K562 (cell line): Measurements from ENCODE around the gene FAIM. TPM values are rescaled to one million over a fixed set of nuclear protein-coding genes. Genes with fewer than 3 reads are reported as not detected.

Experiments
- CBX1 ChIP-seq: sonication (generic); IDR thresholded peaks from 2 replicates; pipeline ENCODE4 v1.6.1; 2016; ENCODE audit warnings: antibody characterized with exemption, low read depth, mild to moderate bottlenecking
- HDAC2 ChIP-seq: fragments of 450-650 bp; IDR thresholded peaks from 2 replicates; pipeline ENCODE4 v1.6.1; 2016; ENCODE audit warnings: mild to moderate bottlenecking
- HNRNPLL ChIP-seq: fragments of 200-400 bp; formaldehyde crosslinking; IDR thresholded peaks from 2 replicates; pipeline ENCODE4 v1.6.1; 2017; ENCODE audit warnings: low read length, low read depth, mild to moderate bottlenecking; ENCODE audit not compliant: poor library complexity, severe bottlenecking
- ILF3 ChIP-seq: fragments of 450-650 bp; IDR thresholded peaks from 2 replicates; pipeline ENCODE4 v1.6.1; 2018; ENCODE audit warnings: antibody characterized with exemption, mild to moderate bottlenecking, moderate library complexity, borderline replicate concordance
- KLF16 ChIP-seq: IDR thresholded peaks from 2 replicates; pipeline ENCODE4 v1.6.1; 2016; ENCODE audit warnings: antibody characterized with exemption
- PHF8 ChIP-seq: fragments of 200-600 bp; sonication (generic); IDR thresholded peaks from 2 replicates; pipeline ENCODE4 v1.6.1; 2012; ENCODE audit warnings: mixed run types, mild to moderate bottlenecking, inconsistent platforms, low read length, moderate library complexity, borderline replicate concordance
- PML ChIP-seq: IDR thresholded peaks from 2 replicates; pipeline ENCODE4 v1.6.1; 2012; ENCODE audit warnings: low read length, inconsistent platforms
- POLR2G ChIP-seq: fragments of 200-400 bp; formaldehyde crosslinking; IDR thresholded peaks from 2 replicates; pipeline ENCODE4 v1.6.1; 2017; ENCODE audit warnings: low read depth, mild to moderate bottlenecking, antibody characterized with exemption, low read length, moderate library complexity
- PTRF ChIP-seq: fragments of 450-650 bp; IDR thresholded peaks from 2 replicates; pipeline ENCODE4 v1.6.1; 2016; ENCODE audit warnings: mild to moderate bottlenecking, missing genetic modification characterization, missing compliant biosample characterization
- ZFP1 ChIP-seq: fragments of 450-650 bp; formaldehyde crosslinking; IDR thresholded peaks from 2 replicates; pipeline ENCODE4 v1.4.0; 2020; ENCODE audit warnings: mild to moderate bottlenecking, mixed read lengths
- ZFPM2 ChIP-seq: fragments of 250-450 bp; sonication (Bioruptor Pico); IDR thresholded peaks from 2 replicates; pipeline ENCODE4 v1.5.1; 2022; ENCODE audit warnings: mild to moderate bottlenecking
- ZFX ChIP-seq: sonication (generic); formaldehyde crosslinking; IDR thresholded peaks from 2 replicates; pipeline ENCODE4 v1.8.0; 2022; ENCODE audit warnings: mild to moderate bottlenecking, missing genetic modification reagents, moderate library complexity
- ZKSCAN1 ChIP-seq: fragments of 150-350 bp; IDR thresholded peaks from 2 replicates; pipeline ENCODE4 v1.6.1; 2016; ENCODE audit warnings: low read depth, low read length
- ZNF274 ChIP-seq: IDR thresholded peaks from 2 replicates; pipeline ENCODE4 v1.6.1; 2011; ENCODE audit warnings: low read depth, mild to moderate bottlenecking, low read length, moderate library complexity, borderline replicate concordance
- ZNF316 ChIP-seq: fragments of 450-650 bp; IDR thresholded peaks from 2 replicates; pipeline ENCODE4 v1.6.1; 2016
- ZNF408 ChIP-seq: fragments of 250-450 bp; sonication (Bioruptor Pico); IDR thresholded peaks from 2 replicates; pipeline ENCODE4 v1.4.0; 2020; ENCODE audit warnings: low read depth, mild to moderate bottlenecking, moderate library complexity
- polyA plus RNA-seq, 8 experiments: library from polyadenylated mRNA; depleted of rRNA in 4 of 8; stranded (reverse) in 5 of 8; unstranded in 3 of 8; fragments of >200 nt; fragmentation: Nextera tagmentation in 2 of 8; fragmentation: Illumina TruSeq in 1 of 8; extraction: Ambion mirVana in 2 of 8; extraction: Trizol in 1 of 8; gene quantifications; 2 replicates each; pipeline versions ENCODE4 v1.2.1 to v1.2.3, GENCODE V29; 2011 to 2014; ENCODE audit warnings: inconsistent platforms in 1 of 8, missing spikeins in 1 of 8
- total RNA-seq, 7 experiments: library from RNA; depleted of rRNA in 6 of 7; stranded (reverse); fragments of >200 nt in 6 of 7; fragmentation: Illumina TruSeq in 2 of 7; extraction: Trizol in 2 of 7; gene quantifications; 2 replicates each; pipeline versions ENCODE4 v1.2.1 to v1.2.3, GENCODE V29; 2011 to 2021; ENCODE audit warnings: low replicate concordance in 1 of 7
- TF ChIP-seq, protein P1 (sequence below): fragments of 450-650 bp; IDR thresholded peaks from 2 replicates; pipeline ENCODE4 v1.6.1; 2016; ENCODE audit warnings: low read depth, mild to moderate bottlenecking, moderate library complexity
- TF ChIP-seq, protein P2 (sequence below): fragments of 450-650 bp; conservative IDR thresholded peaks from 2 replicates; pipeline ENCODE4 v1.6.1; 2016; ENCODE audit warnings: missing genetic modification characterization, low read depth, mild to moderate bottlenecking, missing compliant biosample characterization, moderate library complexity
- TF ChIP-seq, protein P3 (sequence below): fragments of 200-800 bp; sonication (Bioruptor generic); IDR thresholded peaks from 2 replicates; pipeline ENCODE4 v1.6.1; 2017; ENCODE audit warnings: missing genetic modification characterization, missing compliant biosample characterization
- TF ChIP-seq, protein P4 (sequence below): IDR thresholded peaks from 3 replicates; pipeline ENCODE4 v1.6.1; 2011; ENCODE audit warnings: borderline replicate concordance, mild to moderate bottlenecking, moderate library complexity; ENCODE audit not compliant: insufficient read length; ENCODE audit errors: extremely low read depth
- TF ChIP-seq, protein P5 (sequence below): IDR thresholded peaks from 2 replicates; pipeline ENCODE4 v1.6.1; 2014; ENCODE audit warnings: antibody characterized with exemption

FAIM gene
- total and polyA plus RNA-seq, 9 of the 15 experiments (the other 6 are each of a cell fraction or from before 2014, with no cell fraction given), result 2.5 to 7.9 (median 6.6) TPM

GRCh38 chr3:138608322-138609135 is at the start of gene FAIM (continued):
- TF ChIP-seq, protein P1, sequence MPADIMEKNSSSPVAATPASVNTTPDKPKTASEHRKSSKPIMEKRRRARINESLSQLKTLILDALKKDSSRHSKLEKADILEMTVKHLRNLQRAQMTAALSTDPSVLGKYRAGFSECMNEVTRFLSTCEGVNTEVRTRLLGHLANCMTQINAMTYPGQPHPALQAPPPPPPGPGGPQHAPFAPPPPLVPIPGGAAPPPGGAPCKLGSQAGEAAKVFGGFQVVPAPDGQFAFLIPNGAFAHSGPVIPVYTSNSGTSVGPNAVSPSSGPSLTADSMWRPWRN, result no peak
- 0 out of 2 replicates have a peak, but pooled peaks have one; percentile 45 for TF ChIP-seq CBX1
- TF ChIP-seq ZNF408 (CRISPR knock-in tag), result no peak
- peak; percentile 60; the same call in 1 of the 2 replicates for TF ChIP-seq PHF8
- TF ChIP-seq ZFX (CRISPR knock-in tag), result peak; percentile 94
- TF ChIP-seq ZFP1 (CRISPR knock-in tag), result no peak
- no peak for TF ChIP-seq KLF16
- no peak for TF ChIP-seq ZNF316
- TF ChIP-seq POLR2G, result peak; percentile 82
- TF ChIP-seq ZKSCAN1, result no peak
- TF ChIP-seq HDAC2, result no peak
- no peak for TF ChIP-seq ZNF274
- no peak for TF ChIP-seq ILF3
- TF ChIP-seq, protein P2, sequence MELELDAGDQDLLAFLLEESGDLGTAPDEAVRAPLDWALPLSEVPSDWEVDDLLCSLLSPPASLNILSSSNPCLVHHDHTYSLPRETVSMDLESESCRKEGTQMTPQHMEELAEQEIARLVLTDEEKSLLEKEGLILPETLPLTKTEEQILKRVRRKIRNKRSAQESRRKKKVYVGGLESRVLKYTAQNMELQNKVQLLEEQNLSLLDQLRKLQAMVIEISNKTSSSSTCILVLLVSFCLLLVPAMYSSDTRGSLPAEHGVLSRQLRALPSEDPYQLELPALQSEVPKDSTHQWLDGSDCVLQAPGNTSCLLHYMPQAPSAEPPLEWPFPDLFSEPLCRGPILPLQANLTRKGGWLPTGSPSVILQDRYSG (tag), result no peak
- TF ChIP-seq, protein P3, sequence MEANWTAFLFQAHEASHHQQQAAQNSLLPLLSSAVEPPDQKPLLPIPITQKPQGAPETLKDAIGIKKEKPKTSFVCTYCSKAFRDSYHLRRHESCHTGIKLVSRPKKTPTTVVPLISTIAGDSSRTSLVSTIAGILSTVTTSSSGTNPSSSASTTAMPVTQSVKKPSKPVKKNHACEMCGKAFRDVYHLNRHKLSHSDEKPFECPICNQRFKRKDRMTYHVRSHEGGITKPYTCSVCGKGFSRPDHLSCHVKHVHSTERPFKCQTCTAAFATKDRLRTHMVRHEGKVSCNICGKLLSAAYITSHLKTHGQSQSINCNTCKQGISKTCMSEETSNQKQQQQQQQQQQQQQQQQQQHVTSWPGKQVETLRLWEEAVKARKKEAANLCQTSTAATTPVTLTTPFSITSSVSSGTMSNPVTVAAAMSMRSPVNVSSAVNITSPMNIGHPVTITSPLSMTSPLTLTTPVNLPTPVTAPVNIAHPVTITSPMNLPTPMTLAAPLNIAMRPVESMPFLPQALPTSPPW (CRISPR knock-in tag), result peak; percentile 7; the same call in 1 of the 2 replicates
- no peak for TF ChIP-seq PML
- TF ChIP-seq PTRF, result no peak
- TF ChIP-seq ZFPM2 (CRISPR knock-in tag), result no peak
- TF ChIP-seq, protein P4, sequence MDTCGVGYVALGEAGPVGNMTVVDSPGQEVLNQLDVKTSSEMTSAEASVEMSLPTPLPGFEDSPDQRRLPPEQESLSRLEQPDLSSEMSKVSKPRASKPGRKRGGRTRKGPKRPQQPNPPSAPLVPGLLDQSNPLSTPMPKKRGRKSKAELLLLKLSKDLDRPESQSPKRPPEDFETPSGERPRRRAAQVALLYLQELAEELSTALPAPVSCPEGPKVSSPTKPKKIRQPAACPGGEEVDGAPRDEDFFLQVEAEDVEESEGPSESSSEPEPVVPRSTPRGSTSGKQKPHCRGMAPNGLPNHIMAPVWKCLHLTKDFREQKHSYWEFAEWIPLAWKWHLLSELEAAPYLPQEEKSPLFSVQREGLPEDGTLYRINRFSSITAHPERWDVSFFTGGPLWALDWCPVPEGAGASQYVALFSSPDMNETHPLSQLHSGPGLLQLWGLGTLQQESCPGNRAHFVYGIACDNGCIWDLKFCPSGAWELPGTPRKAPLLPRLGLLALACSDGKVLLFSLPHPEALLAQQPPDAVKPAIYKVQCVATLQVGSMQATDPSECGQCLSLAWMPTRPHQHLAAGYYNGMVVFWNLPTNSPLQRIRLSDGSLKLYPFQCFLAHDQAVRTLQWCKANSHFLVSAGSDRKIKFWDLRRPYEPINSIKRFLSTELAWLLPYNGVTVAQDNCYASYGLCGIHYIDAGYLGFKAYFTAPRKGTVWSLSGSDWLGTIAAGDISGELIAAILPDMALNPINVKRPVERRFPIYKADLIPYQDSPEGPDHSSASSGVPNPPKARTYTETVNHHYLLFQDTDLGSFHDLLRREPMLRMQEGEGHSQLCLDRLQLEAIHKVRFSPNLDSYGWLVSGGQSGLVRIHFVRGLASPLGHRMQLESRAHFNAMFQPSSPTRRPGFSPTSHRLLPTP, result no peak
- TF ChIP-seq, protein P5, sequence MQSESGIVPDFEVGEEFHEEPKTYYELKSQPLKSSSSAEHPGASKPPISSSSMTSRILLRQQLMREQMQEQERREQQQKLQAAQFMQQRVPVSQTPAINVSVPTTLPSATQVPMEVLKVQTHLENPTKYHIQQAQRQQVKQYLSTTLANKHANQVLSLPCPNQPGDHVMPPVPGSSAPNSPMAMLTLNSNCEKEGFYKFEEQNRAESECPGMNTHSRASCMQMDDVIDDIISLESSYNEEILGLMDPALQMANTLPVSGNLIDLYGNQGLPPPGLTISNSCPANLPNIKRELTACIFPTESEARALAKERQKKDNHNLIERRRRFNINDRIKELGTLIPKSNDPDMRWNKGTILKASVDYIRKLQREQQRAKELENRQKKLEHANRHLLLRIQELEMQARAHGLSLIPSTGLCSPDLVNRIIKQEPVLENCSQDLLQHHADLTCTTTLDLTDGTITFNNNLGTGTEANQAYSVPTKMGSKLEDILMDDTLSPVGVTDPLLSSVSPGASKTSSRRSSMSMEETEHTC, result no peak
- peak; percentile 95 for TF ChIP-seq HNRNPLL
